HCT116 (cell line): ENCODE measurements around the gene RNGTT.

Experiments used
- CEBPB ChIP-seq: IDR thresholded peaks from 2 replicates; pipeline ENCODE4 v1.6.1; 2012; ENCODE audit warnings: low read depth
- CTCF ChIP-seq, 3 experiments: fragments of 200-600 bp in 1 of 3; sonication (generic) in 1 of 3; IDR thresholded peaks in 2 of 3; conservative IDR thresholded peaks in 1 of 3; 2 replicates each; pipeline ENCODE4 v1.5.1; 2012 to 2017; ENCODE audit warnings: low read depth in 2 of 3, low read length in 2 of 3, antibody characterized with exemption in 1 of 3, borderline replicate concordance in 1 of 3, control low read depth in 1 of 3, mild to moderate bottlenecking in 1 of 3, mixed read lengths in 1 of 3, mixed run types in 1 of 3, moderate library complexity in 1 of 3; ENCODE audit not compliant: insufficient read depth in 1 of 3
- EZH2 ChIP-seq: fragments of 200-600 bp; sonication (generic); IDR thresholded peaks from 2 replicates; pipeline ENCODE4 v1.6.1; 2017; ENCODE audit warnings: antibody characterized with exemption, mixed run types
- EZH2phosphoT487 ChIP-seq: fragments of 200-600 bp; IDR thresholded peaks from 2 replicates; pipeline ENCODE4 v1.6.1; 2018; ENCODE audit warnings: antibody characterized with exemption, borderline replicate concordance
- POLR2A ChIP-seq: IDR thresholded peaks from 2 replicates; pipeline ENCODE4 v1.7.0; 2011; ENCODE audit warnings: borderline replicate concordance; ENCODE audit not compliant: insufficient read depth, insufficient read length; ENCODE audit errors: extremely low read depth
- POLR2AphosphoS5 ChIP-seq: IDR thresholded peaks from 2 replicates; pipeline ENCODE4 v1.6.1; 2011; ENCODE audit warnings: mild to moderate bottlenecking, low read depth, low read length, moderate library complexity
- RAD21 ChIP-seq: IDR thresholded peaks from 2 replicates; pipeline ENCODE4 v1.6.1; 2012; ENCODE audit warnings: low read depth, mild to moderate bottlenecking
- REST ChIP-seq: IDR thresholded peaks from 2 replicates; pipeline ENCODE4 v1.6.1; 2012; ENCODE audit warnings: low read depth
- SIN3A ChIP-seq: IDR thresholded peaks from 2 replicates; pipeline ENCODE4 v1.6.1; 2012; ENCODE audit warnings: low read depth
- SP1 ChIP-seq: IDR thresholded peaks from 2 replicates; pipeline ENCODE4 v1.6.1; 2012; ENCODE audit warnings: low read depth
- SRF ChIP-seq: IDR thresholded peaks from 2 replicates; pipeline ENCODE4 v1.6.1; 2012; ENCODE audit warnings: low read depth
- ZBTB33 ChIP-seq: IDR thresholded peaks from 2 replicates; pipeline ENCODE4 v1.6.1; 2011; ENCODE audit warnings: mild to moderate bottlenecking, low read length, moderate library complexity; ENCODE audit not compliant: insufficient replicate concordance; ENCODE audit errors: extremely low read depth
- ZFX ChIP-seq: fragments of 450-650 bp; IDR thresholded peaks from 2 replicates; pipeline ENCODE4 v1.6.1; 2017

- TF ChIP-seq RAD21 = no peak
- TF ChIP-seq CTCF (IDR thresholded peaks at IDR 0.05 in 2 of 3, conservative IDR thresholded peaks at IDR 0.05 in 1 of 3; ENCODE audit: borderline replicate concordance in 1 of 3, insufficient read depth in 1 of 3, low read depth in 2 of 3, low read length in 2 of 3) = no peak
- TF ChIP-seq CEBPB = no peak
- no peak for TF ChIP-seq EZH2
- no peak for TF ChIP-seq EZH2phosphoT487
- TF ChIP-seq SP1 = no peak
- TF ChIP-seq POLR2AphosphoS5 = no peak
- TF ChIP-seq ZFX = no peak
- no peak for TF ChIP-seq POLR2A
- TF ChIP-seq REST = no peak
- TF ChIP-seq SIN3A = no peak
- TF ChIP-seq ZBTB33 = no peak
- no peak for TF ChIP-seq SRF
Measured at GRCh38 chr6:89009624-89010059, 46.2 kb upstream of the RNGTT start.
